RCC 7860 (cell line): ENCODE measurements around the gene PADI2.

Experiments
- DNase-seq: peaks from one replicate; pipeline ENCODE4 v3.0.0-alpha.2; 2015; ENCODE audit warnings: low spot score
- FAIRE-seq: peaks from 2 replicates; lab custom pipeline; 2012; peaks lifted over from hg19 to GRCh38; lab: Jason Lieb, UNC

PADI2 gene

DNA sequence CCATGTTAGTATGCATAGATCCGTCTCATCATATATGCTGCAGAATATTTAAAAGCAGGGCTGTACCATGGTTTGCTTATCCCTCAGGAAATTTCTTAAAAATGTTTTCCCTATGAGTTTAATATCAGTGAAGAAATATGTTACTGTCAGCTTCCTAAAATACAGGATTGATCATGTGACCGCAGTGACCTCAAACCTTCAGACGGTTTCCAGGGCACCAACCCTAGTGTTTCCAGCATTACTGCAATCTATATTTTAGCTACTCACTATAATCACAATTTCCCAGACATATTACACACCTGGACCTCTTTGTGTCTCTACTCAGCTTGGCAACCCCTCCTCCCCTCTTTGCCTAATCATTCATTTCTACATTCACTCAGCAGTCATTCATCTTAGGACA lies 57.8 kb downstream of the PADI2 start:
- FAIRE-seq (no peak), DNase-seq (no peak)

DNA sequence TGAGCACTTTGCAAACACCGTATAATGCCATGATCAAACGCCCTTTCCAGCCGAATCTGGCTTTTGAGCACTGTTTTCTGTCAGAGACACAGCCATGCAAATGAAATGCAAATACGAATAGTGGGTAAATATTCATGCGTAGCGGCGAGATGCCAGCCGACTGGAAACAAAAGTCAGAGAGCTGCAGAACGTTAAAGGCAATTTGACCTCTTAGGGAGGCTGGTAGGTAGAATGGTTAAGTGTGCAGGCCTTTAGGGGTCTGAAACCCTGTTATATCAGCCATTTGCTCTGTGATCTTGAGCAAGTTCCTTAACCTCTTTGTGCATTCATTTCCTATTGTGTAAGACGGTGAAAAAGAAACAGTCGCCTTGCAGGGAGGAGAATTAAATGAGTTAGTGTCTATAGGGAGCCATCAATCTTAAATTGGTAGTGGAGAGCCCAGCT lies 58.9 kb downstream of the PADI2 start:
- DNase-seq (no peak), FAIRE-seq (no peak)

- FAIRE-seq (no peak), DNase-seq (peak; percentile 75)
Observed at GRCh38 chr1:17059391-17060305, 59.6 kb downstream of the PADI2 start.

- DNase-seq (no peak), FAIRE-seq (no peak)
Observed at GRCh38 chr1:17056551-17056950, 62.7 kb downstream of the PADI2 start.

- FAIRE-seq (no peak), DNase-seq (no peak)
Observed at GRCh38 chr1:17055801-17056200, 63.5 kb downstream of the PADI2 start.

DNA sequence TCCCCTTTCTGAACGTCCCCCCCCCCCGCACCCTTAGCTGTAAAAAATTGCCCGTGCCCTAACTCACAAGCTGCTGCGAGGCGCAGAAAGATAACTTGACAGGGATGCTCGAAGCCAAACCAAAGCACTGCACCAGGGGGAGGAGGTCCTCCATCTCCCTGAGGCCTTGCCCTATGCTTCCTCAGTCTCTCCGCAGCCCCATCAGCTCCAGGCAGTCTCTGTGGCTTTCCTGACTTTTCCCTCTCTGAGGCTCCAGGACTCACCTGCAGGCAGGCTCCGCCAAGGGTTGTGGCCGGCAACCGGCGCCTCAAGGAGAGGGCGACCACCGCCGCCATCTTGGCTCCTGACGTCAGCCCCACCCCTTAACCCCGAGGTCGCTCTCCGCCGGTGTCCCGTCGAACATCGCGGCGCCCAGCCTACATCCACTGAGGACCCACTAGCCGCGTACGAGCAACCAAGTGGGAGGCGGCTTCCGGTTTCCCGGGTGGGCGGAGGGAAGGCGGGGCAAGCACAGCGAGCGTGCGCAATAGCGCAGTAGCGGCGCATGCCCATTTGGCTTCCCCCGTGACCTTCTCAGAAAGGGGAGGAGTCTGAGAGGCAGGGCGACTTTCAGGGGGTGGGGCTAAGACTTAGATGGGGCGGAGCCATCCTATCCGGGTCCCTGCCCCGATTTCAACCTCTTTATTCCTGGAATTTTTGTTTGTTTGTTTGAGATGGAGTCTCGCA lies 65.4 kb downstream of the PADI2 start, which contains the start of gene SDHB:
TSS of gene SDHB (minus strand) at position 348 of the 726 bp plus-strand sequence. CDS start at position 335, 13 bp downstream.
- peak; percentile 95 for DNase-seq
- peak; percentile 93 for FAIRE-seq

- DNase-seq (no peak), FAIRE-seq (no peak)
Observed at GRCh38 chr1:17053086-17053684, 66.1 kb downstream of the PADI2 start.

GRCh38 chr1:17052641-17053040 lies 66.6 kb downstream of the PADI2 start:
- FAIRE-seq = no peak
- no peak for DNase-seq

GRCh38 chr1:17052038-17052437 lies 67.2 kb downstream of the PADI2 start:
- no peak for DNase-seq
- FAIRE-seq = no peak

GRCh38 chr1:17047924-17048323 lies 71.3 kb downstream of the PADI2 start:
- no peak for FAIRE-seq
- no peak for DNase-seq

DNA sequence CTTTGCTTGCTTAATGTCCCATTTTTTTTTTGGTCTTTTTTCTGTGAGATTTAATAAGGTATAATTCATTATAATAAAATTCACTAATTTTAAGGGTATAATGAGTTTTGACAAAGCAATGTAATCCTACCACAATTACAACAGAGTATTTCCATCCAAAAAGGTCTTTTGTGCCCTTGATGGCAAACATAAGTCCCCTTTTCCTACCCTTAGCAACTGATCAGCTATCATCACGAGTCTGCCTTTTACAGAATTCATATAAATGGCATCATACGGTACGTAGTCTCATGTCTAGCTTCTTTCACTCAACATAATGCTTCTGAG lies 73.0 kb downstream of the PADI2 start:
- no peak for DNase-seq
- FAIRE-seq = no peak

DNA sequence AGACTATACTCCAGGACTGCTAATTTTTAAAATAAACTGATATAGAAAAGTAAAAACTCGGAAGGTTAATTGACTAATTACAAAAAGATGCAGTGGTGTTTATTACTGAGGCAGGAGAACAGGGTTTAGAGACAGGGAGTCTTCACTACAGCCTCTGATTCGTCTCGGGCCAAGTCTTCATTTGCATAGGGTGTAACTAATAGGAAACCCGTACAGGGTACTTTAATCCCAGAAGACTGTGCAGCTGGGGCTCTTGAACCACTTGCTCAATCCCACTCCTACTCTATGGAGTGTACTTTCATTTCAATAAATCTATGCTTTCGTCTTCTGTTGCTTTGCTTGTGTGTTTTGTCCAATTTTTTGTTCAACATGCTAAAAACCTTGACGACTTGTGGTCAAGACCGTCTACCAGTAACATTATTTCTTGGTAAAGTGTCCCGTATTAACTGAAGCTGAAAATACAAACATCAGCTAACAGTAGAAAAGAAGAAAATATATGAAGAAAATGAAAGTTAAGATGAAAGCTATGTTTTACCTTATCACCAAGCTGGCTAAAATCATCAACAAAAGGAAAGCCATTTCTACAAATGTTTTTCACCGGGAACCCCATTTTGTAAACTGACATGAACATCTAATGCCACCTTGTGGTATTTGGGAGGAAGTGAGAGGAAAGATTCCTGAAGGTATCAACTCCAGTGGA lies 73.5 kb downstream of the PADI2 start:
- DNase-seq (peak; percentile 53), FAIRE-seq (peak; percentile 82)

- FAIRE-seq (no peak), DNase-seq (no peak)
Observed at GRCh38 chr1:17045150-17045549, 74.1 kb downstream of the PADI2 start.

- no peak for FAIRE-seq
Observed at GRCh38 chr1:17043676-17044075, 75.6 kb downstream of the PADI2 start.

GRCh38 chr1:17040135-17040534 lies 79.1 kb downstream of the PADI2 start:
- no peak for FAIRE-seq
- DNase-seq = no peak

More at GRCh38 chr1:17043676-17044075, 75.6 kb downstream of the PADI2 start:
- DNase-seq = no peak

- no peak for DNase-seq
- FAIRE-seq = no peak
Observed at GRCh38 chr1:17039522-17039921, 79.7 kb downstream of the PADI2 start.

DNA sequence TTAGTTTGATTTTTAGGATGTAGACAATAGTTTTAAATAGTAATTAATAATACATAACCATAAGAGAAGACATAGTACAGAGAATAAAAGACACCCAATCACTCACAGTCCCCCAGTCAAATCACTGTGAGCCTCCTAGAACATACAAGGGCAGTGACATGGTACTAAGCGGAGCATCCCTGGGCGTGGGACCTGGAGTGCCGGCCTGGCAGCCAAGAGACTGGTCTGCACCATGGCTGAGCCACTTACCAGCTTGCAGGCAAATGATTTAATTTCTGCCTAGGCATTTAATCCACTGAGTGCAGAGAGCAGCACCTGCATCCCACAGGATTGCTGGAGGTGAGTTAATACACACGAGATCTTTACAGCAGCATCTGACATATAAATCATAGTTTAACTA lies 85.8 kb downstream of the PADI2 start:
- DNase-seq (no peak), FAIRE-seq (no peak)

GRCh38 chr1:17032741-17033140 lies 86.5 kb downstream of the PADI2 start:
- FAIRE-seq (no peak), DNase-seq (no peak)

- no peak for DNase-seq
- no peak for FAIRE-seq
Observed at GRCh38 chr1:17031436-17031835, 87.8 kb downstream of the PADI2 start.

DNA sequence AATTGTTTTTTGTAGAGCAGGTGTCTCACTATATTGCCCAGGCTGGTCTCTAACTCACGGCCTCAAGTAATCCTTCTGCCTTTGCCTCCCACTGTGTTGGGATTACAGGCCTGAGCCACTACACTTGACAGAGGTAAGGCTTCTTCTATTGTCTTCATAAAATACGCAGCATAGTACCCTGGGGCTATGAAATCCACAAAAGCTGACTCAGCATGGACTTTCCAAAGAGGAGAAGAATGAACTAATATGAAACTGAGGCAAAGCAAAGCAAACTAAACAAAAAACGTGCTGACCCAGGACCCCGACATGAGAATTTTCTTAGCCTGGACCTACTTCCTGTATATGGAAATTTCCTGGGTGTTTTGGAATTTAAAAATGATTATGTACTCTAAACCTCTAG lies 89.0 kb downstream of the PADI2 start:
- FAIRE-seq (no peak), DNase-seq (no peak)

DNA sequence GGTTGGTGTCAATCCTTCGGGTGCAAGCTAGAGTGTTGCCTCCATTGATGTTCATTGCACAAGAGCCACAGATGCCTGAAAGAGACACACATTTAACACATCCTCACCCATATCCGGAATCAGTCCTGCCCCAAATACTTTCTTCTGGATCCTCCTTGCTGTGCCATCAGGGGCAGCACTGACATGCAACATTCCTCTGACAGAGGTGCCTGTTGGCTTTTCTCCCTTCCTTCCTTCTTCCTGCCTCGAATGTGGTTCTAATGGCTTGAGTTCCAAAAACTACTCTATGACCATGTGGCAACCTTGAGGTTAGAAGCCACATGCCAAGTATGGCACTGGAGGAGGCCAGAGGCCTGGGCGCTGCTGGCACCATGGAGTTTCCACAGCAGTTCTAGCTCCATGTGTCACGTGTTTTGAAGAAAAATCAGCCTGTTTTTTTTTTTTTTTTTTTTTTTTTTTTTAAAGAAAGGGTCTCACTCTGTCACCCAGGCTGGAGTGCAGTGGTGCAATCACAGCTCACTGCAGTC lies 90.5 kb downstream of the PADI2 start:
- DNase-seq (no peak), FAIRE-seq (no peak)
